Spleen (tissue), 7 donors: ENCODE data around the gene MIEF2.

Source experiments
- CTCF ChIP-seq, 11 experiments: fragments of 200-600 bp in 7 of 11; fragments of 450-650 bp in 4 of 11; sonication (generic) in 4 of 11; IDR thresholded peaks in 8 of 11; conservative IDR thresholded peaks in 3 of 11; 1 replicate in 7 of 11; 2 replicates in 4 of 11; pipeline versions ENCODE4 v1.4.0 to v1.8.0; 2016 to 2021; ENCODE audit warnings: antibody characterized with exemption in 11 of 11, inconsistent platforms in 4 of 11, mild to moderate bottlenecking in 1 of 11
- POLR2AphosphoS5 ChIP-seq, 3 donors: sonication (generic); formaldehyde crosslinking; IDR thresholded peaks; one replicate each; pipeline ENCODE4 v1.5.1; 2017; ENCODE audit warnings: antibody characterized with exemption in 3 of 3
- donor health status: DM: no; HTN: no; CAD: no; lungs with moderate emphysema.
- donor health status: DM: no; HTN: no; CAD: no.
- donor health status: DM: no; HTN: no; CAD: no.

- TF ChIP-seq POLR2AphosphoS5 (IDR thresholded peaks at IDR 0.05) (peak in 1 of 3 donors; percentile 10), CTCF (IDR thresholded peaks at IDR 0.05 in 8 of 11, conservative IDR thresholded peaks at IDR 0.05 in 3 of 11) (no peak)
Measured at GRCh38 chr17:18253187-18253884, 7.1 kb upstream of the MIEF2 start.
